Spleen (tissue), 13 donors: ENCODE measurements around the gene DHCR7. TPM values are rescaled to one million over a fixed set of nuclear protein-coding genes. Genes with fewer than 3 reads are reported as not detected.

Source experiments
- DNase-seq: peaks from one replicate; pipeline ENCODE4 v3.0.0-alpha.2; 2020
- H3K27ac ChIP-seq, 8 donors: fragments of 200-600 bp; sonication (generic) in 7 of 8; 1 replicate in 4 of 8; 2 replicates in 4 of 8; pipeline versions ENCODE4 v1.5.0 to v1.8.0; 2016 to 2021; ENCODE audit warnings: inconsistent platforms in 4 of 8, mild to moderate bottlenecking in 4 of 8, moderate library complexity in 1 of 8
- H3K27me3 ChIP-seq, 7 donors: fragments of 200-600 bp; sonication (generic) in 6 of 7; replicated peaks in 1 of 7; 1 replicate in 4 of 7; 2 replicates in 3 of 7; pipeline versions ENCODE4 v1.5.0 to v1.8.0; 2016 to 2021; ENCODE audit warnings: inconsistent platforms in 3 of 7, mild to moderate bottlenecking in 1 of 7
- H3K36me3 ChIP-seq, 6 donors: fragments of 200-600 bp; sonication (generic) in 5 of 6; 1 replicate in 4 of 6; 2 replicates in 2 of 6; pipeline versions ENCODE4 v1.5.0 to v1.8.0; 2016 to 2021; ENCODE audit warnings: inconsistent platforms in 2 of 6
- H3K4me1 ChIP-seq, 6 donors: fragments of 200-600 bp; sonication (generic) in 5 of 6; 1 replicate in 3 of 6; 2 replicates in 3 of 6; pipeline versions ENCODE4 v1.5.0 to v1.8.0; 2016 to 2021; ENCODE audit warnings: inconsistent platforms in 3 of 6
- H3K4me3 ChIP-seq, 8 donors: fragments of 200-600 bp; sonication (generic) in 7 of 8; 1 replicate in 4 of 8; 2 replicates in 4 of 8; pipeline versions ENCODE4 v1.5.0 to v1.8.0; 2016 to 2021; ENCODE audit warnings: inconsistent platforms in 4 of 8, mild to moderate bottlenecking in 4 of 8, moderate library complexity in 2 of 8
- H3K9me3 ChIP-seq, 8 donors: fragments of 200-600 bp; sonication (generic) in 7 of 8; 1 replicate in 4 of 8; 2 replicates in 4 of 8; pipeline versions ENCODE4 v1.5.0 to v1.8.0; 2016 to 2021; ENCODE audit warnings: inconsistent platforms in 4 of 8
- CTCF ChIP-seq, 11 experiments: fragments of 200-600 bp in 7 of 11; fragments of 450-650 bp in 4 of 11; sonication (generic) in 4 of 11; IDR thresholded peaks in 8 of 11; conservative IDR thresholded peaks in 3 of 11; 1 replicate in 7 of 11; 2 replicates in 4 of 11; pipeline versions ENCODE4 v1.4.0 to v1.8.0; 2016 to 2021; ENCODE audit warnings: antibody characterized with exemption in 11 of 11, inconsistent platforms in 4 of 11, mild to moderate bottlenecking in 1 of 11
- POLR2A ChIP-seq, 3 donors: fragments of 450-650 bp; IDR thresholded peaks; one replicate each; pipeline ENCODE4 v1.5.1; 2017; ENCODE audit warnings: antibody characterized with exemption in 3 of 3, mild to moderate bottlenecking in 1 of 3
- POLR2AphosphoS5 ChIP-seq, 3 donors: sonication (generic); formaldehyde crosslinking; IDR thresholded peaks; one replicate each; pipeline ENCODE4 v1.5.1; 2017; ENCODE audit warnings: antibody characterized with exemption in 3 of 3
- WGBS, 5 donors: extraction: QIAGEN DNeasy Blood & Tissue Kit in 3 of 5; methylation state at CpG; one replicate each; pipeline versions ENCODE4 v1.1.5 to v1.1.7; 2013 to 2018; 5-methylcytosine and 5-hydroxymethylcytosine counted together
- intact Hi-C: fragments of 100-400 bp; cut with DNase I; formaldehyde crosslinking; loops from one replicate; pipeline ENCODE4 v1.15.0; 2023; ENCODE audit warnings: low total_unique reads
- long read RNA-seq, 2 donors: transcript quantifications; one replicate each; lab custom pipeline, GENCODE V29; 2026
- polyA plus RNA-seq, 3 donors: library from polyadenylated mRNA; stranded (reverse); fragments of 200-250 nt; gene quantifications; one replicate each; pipeline ENCODE4 v1.2.1, GENCODE V29; 2013
- total RNA-seq, 7 donors: library from RNA; depleted of rRNA in 3 of 7; stranded (reverse); fragments of >200 nt in 3 of 7; fragmentation: NEBNext Ultra II Directional in 4 of 7; extraction: Animal tissue kit (Norgen Biotek cat#: 25700) in 4 of 7; gene quantifications; one replicate each; pipeline versions ENCODE4 v1.1.0 to v1.2.1, GENCODE V29; 2016 to 2021
- donor health status: healthy with polysubstance abuse.
- donor health status: DM: no; HTN: no; CAD: no; lungs with moderate emphysema.
- donor health status: DM: no; HTN: no; CAD: no.
- donor health status: Bipolar disorder and iron deficiency.
- donor health status: healthy.
- donor health status: DM: no; HTN: no; CAD: no.
- donor health status: DM: yes; HTN: yes; CAD: no.

Gene DHCR7
- total RNA-seq (10 to 100 TPM; 10.9 to 26.4 (median 18.2) TPM), polyA plus RNA-seq (1 to 10 TPM; 3.6 to 6.2 (median 4.4) TPM)
- long read RNA-seq, donor 1, partial matches to known transcripts, result 0 of 4 reads
- long read RNA-seq, donor 1, other reads (novel, unspliced or antisense), result 0 of 4 reads
- long read RNA-seq, donor 2, partial matches to known transcripts, result 0 of 2 reads
- long read RNA-seq, donor 2, other reads (novel, unspliced or antisense), result 0 of 2 reads

GRCh38 chr11:71448257-71449171, at the start of gene DHCR7:
Gene DHCR7 (minus strand): TSS chr11:71448393. CDS start chr11:71444952, 3,441 bp downstream.
- TF ChIP-seq POLR2A (IDR thresholded peaks at IDR 0.05), result peak in 2 of 3 donors; percentile 7 to 31
- TF ChIP-seq POLR2AphosphoS5 (IDR thresholded peaks at IDR 0.05), result peak; percentile 83 to 87 (median 84)
- TF ChIP-seq CTCF (IDR thresholded peaks at IDR 0.05 in 8 of 11, conservative IDR thresholded peaks at IDR 0.05 in 3 of 11), result peak in 7 of 11 experiments; percentile 13 to 46 (median 42)
- peaks cover 18 to 62% (median 51%) of the 10 kb centered on the region in 6 donors for H3K4me1 ChIP-seq
- WGBS, 5 donors, result 0 to 1% (median 0%) methylated on average over 46 to 78 of the region's 78 CpGs
- H3K27me3 ChIP-seq, result no peaks in the 10 kb centered on the region
- intact Hi-C loops, result no loop called here
- DNase-seq, result peak; percentile 99
- peak within 1 kb of the TSS; percentile 66 to 97 (median 88) for H3K27ac ChIP-seq
- peaks cover 0 to 13% (median 7%) of the 10 kb centered on the region in 8 donors for H3K9me3 ChIP-seq
- peak within 1 kb of the TSS; percentile 71 to 93 (median 77) for H3K4me3 ChIP-seq
- H3K36me3 ChIP-seq, result peaks cover 0 to 23% (median 9%) of the 10 kb centered on the region in 6 donors

- TF ChIP-seq CTCF (IDR thresholded peaks at IDR 0.05 in 8 of 11, conservative IDR thresholded peaks at IDR 0.05 in 3 of 11), result no peak
- TF ChIP-seq POLR2A (IDR thresholded peaks at IDR 0.05), result no peak
- no peak for TF ChIP-seq POLR2AphosphoS5 (IDR thresholded peaks at IDR 0.05)
Measured at GRCh38 chr11:71496421-71496820, 48.2 kb upstream of the DHCR7 start.

GRCh38 chr11:71495286-71496230, 47.4 kb upstream of the DHCR7 start:
- TF ChIP-seq POLR2AphosphoS5 (IDR thresholded peaks at IDR 0.05), result no peak
- no peak for TF ChIP-seq POLR2A (IDR thresholded peaks at IDR 0.05)
- no peak for TF ChIP-seq CTCF (IDR thresholded peaks at IDR 0.05 in 8 of 11, conservative IDR thresholded peaks at IDR 0.05 in 3 of 11)
- 88 to 96% (median 94%) methylated on average over 20 of the region's 20 CpGs for WGBS, 5 donors
- H3K27me3 ChIP-seq, result no peaks in the 10 kb centered on the region
- H3K4me3 ChIP-seq, result no peak overlapping the region
- H3K4me1 ChIP-seq, result peaks cover 0 to 5% (median 0%) of the 10 kb centered on the region in 6 donors
- DNase-seq, result peak; percentile 47
- peaks cover 10 to 100% (median 95%) of the 10 kb centered on the region in 6 donors for H3K36me3 ChIP-seq
- no peaks in the 10 kb centered on the region for H3K9me3 ChIP-seq
- intact Hi-C loops, result no loop called here
- no peak overlapping the region for H3K27ac ChIP-seq

More at GRCh38 chr11:71496421-71496820, 48.2 kb upstream of the DHCR7 start:
- H3K4me1 ChIP-seq, result peaks cover 0 to 9% (median 0%) of the 10 kb centered on the region in 6 donors
- no peak overlapping the region for H3K4me3 ChIP-seq
- DNase-seq, result no peak
- intact Hi-C loops, result no loop called here
- H3K27ac ChIP-seq, result no peak overlapping the region
- peaks cover 7 to 100% (median 95%) of the 10 kb centered on the region in 6 donors for H3K36me3 ChIP-seq
- no peaks in the 10 kb centered on the region for H3K27me3 ChIP-seq
- H3K9me3 ChIP-seq, result no peaks in the 10 kb centered on the region
- WGBS, 5 donors, result 96 to 99% (median 96%) methylated on average over 13 of the region's 13 CpGs
